Naive B cell (primary cell): Measurements from ENCODE around the gene PDE8B. TPM values are rescaled to one million over a fixed set of nuclear protein-coding genes. Genes with fewer than 3 reads are reported as not detected.
A peak's percentile ranks its signal among the peaks of the same experiment; 100 is the strongest.

Experiments
- ATAC-seq, 2 donors: fragments of 150-1000 bp; cut with Tn5 transposase; 2 replicates each; pipeline ENCODE4 v1.10.0; 2021; ENCODE audit warnings: low read depth in 2 of 2, mild to moderate bottlenecking in 2 of 2, moderate library complexity in 2 of 2
- DNase-seq: peaks from one replicate; pipeline ENCODE4 v3.0.0; 2022
- H3K27ac Mint-ChIP-seq, 6 donors: one replicate each; pipeline ENCODE4 v1.8.0; 2020 to 2022; ENCODE audit warnings: mild to moderate bottlenecking in 6 of 6, mixed read lengths in 6 of 6, moderate library complexity in 5 of 6, inconsistent platforms in 2 of 6
- H3K27me3 Mint-ChIP-seq, 3 donors: one replicate each; pipeline ENCODE4 v1.8.0; 2021 to 2022; ENCODE audit warnings: mixed read lengths in 3 of 3, mild to moderate bottlenecking in 1 of 3
- H3K36me3 Mint-ChIP-seq, 2 donors: one replicate each; pipeline ENCODE4 v1.8.0; 2020 to 2022; ENCODE audit warnings: mixed read lengths in 2 of 2, inconsistent platforms in 1 of 2, mild to moderate bottlenecking in 1 of 2
- H3K4me1 Mint-ChIP-seq, 3 donors: one replicate each; pipeline ENCODE4 v1.8.0; 2020 to 2022; ENCODE audit warnings: mixed read lengths in 3 of 3, inconsistent platforms in 1 of 3, mild to moderate bottlenecking in 1 of 3, moderate library complexity in 1 of 3
- H3K4me3 Mint-ChIP-seq, 8 donors: one replicate each; pipeline ENCODE4 v1.8.0; 2020 to 2022; ENCODE audit warnings: mild to moderate bottlenecking in 8 of 8, mixed read lengths in 8 of 8, moderate library complexity in 8 of 8, inconsistent platforms in 2 of 8
- H3K9me3 Mint-ChIP-seq, 7 donors: one replicate each; pipeline ENCODE4 v1.8.0; 2020 to 2022; ENCODE audit warnings: mixed read lengths in 7 of 7, mild to moderate bottlenecking in 5 of 7, inconsistent platforms in 2 of 7, moderate library complexity in 1 of 7
- polyA plus RNA-seq, 6 donors: library from polyadenylated mRNA; unstranded; fragments of 300-500 nt; fragmentation: Illumina TruSeq; gene quantifications; one replicate each; pipeline ENCODE4 v1.2.3, GENCODE V29; 2021; ENCODE audit warnings: low read depth in 6 of 6

Gene PDE8B
- polyA plus RNA-seq, 6 donors from 2014 or later: 0.05 to 1.2 (median 0.13) TPM

- Mint-ChIP-seq H3K9me3 (peaks cover 0 to 3% (median 0%) of the 10 kb centered on the region in 7 donors), H3K4me3 (no peak overlapping the region), H3K27ac (no peak overlapping the region)
Measured at GRCh38 chr5:77177576-77177975, 32.9 kb upstream of the PDE8B start.

GRCh38 chr5:77180167-77181081, 30.1 kb upstream of the PDE8B start:
- Mint-ChIP-seq H3K36me3 (peaks cover 0 to 5% of the 10 kb centered on the region in 2 donors), H3K27me3 (peaks cover 18 to 36% (median 31%) of the 10 kb centered on the region in 3 donors), H3K9me3 (peaks cover 0 to 18% (median 3%) of the 10 kb centered on the region in 7 donors), H3K27ac (no peak overlapping the region), H3K4me1 (peaks cover 0 to 3% (median 3%) of the 10 kb centered on the region in 3 donors), H3K4me3 (peak overlapping the region in 1 of 8 donors; percentile 24)
- DNase-seq (no peak), ATAC-seq (no peak)

More at GRCh38 chr5:77177576-77177975, 32.9 kb upstream of the PDE8B start:
- DNase-seq (no peak), ATAC-seq (no peak)
- Mint-ChIP-seq H3K36me3 (no peaks in the 10 kb centered on the region), H3K4me1 (peaks cover 0 to 3% (median 3%) of the 10 kb centered on the region in 3 donors), H3K27me3 (peaks cover 9 to 25% (median 20%) of the 10 kb centered on the region in 3 donors)

GRCh38 chr5:77181173-77181572, 29.3 kb upstream of the PDE8B start:
- Mint-ChIP-seq H3K9me3 (peaks cover 0 to 22% (median 5%) of the 10 kb centered on the region in 7 donors), H3K4me3 (peak overlapping the region in 1 of 8 donors; percentile 37), H3K27me3 (peaks cover 18 to 36% (median 31%) of the 10 kb centered on the region in 3 donors), H3K27ac (no peak overlapping the region), H3K4me1 (peaks cover 0 to 3% (median 3%) of the 10 kb centered on the region in 3 donors), H3K36me3 (peaks cover 0 to 5% of the 10 kb centered on the region in 2 donors)
- DNase-seq: no peak
- ATAC-seq: no peak

GRCh38 chr5:77181596-77182304, 28.7 kb upstream of the PDE8B start:
- ATAC-seq (no peak), DNase-seq (no peak)
- Mint-ChIP-seq H3K27me3 (peaks cover 18 to 36% (median 31%) of the 10 kb centered on the region in 3 donors), H3K27ac (no peak overlapping the region), H3K4me3 (no peak overlapping the region), H3K4me1 (peaks cover 0 to 3% (median 3%) of the 10 kb centered on the region in 3 donors), H3K36me3 (peaks cover 0 to 5% of the 10 kb centered on the region in 2 donors), H3K9me3 (peaks cover 0 to 22% (median 5%) of the 10 kb centered on the region in 7 donors)

GRCh38 chr5:77182367-77182766, 28.1 kb upstream of the PDE8B start:
- DNase-seq: no peak
- no peak for ATAC-seq
- Mint-ChIP-seq H3K27ac (no peak overlapping the region), H3K36me3 (peaks cover 0 to 5% of the 10 kb centered on the region in 2 donors), H3K27me3 (peaks cover 18 to 36% (median 31%) of the 10 kb centered on the region in 3 donors), H3K4me1 (peaks cover 0 to 3% (median 3%) of the 10 kb centered on the region in 3 donors), H3K9me3 (peaks cover 0 to 22% (median 5%) of the 10 kb centered on the region in 7 donors), H3K4me3 (no peak overlapping the region)

GRCh38 chr5:77186652-77187370, 23.7 kb upstream of the PDE8B start:
- Mint-ChIP-seq H3K36me3 (peaks cover 0 to 5% of the 10 kb centered on the region in 2 donors), H3K4me1 (no peaks in the 10 kb centered on the region), H3K4me3 (no peak overlapping the region), H3K27me3 (peaks cover 14 to 35% (median 17%) of the 10 kb centered on the region in 3 donors), H3K27ac (peak overlapping the region in 1 of 6 donors; percentile 47), H3K9me3 (peaks cover 0 to 22% (median 3%) of the 10 kb centered on the region in 7 donors)
- no peak for ATAC-seq
- DNase-seq: no peak

- Mint-ChIP-seq H3K36me3 (no peaks in the 10 kb centered on the region), H3K9me3 (peaks cover 0 to 22% (median 3%) of the 10 kb centered on the region in 7 donors), H3K27ac (no peak overlapping the region), H3K4me3 (no peak overlapping the region), H3K4me1 (no peaks in the 10 kb centered on the region), H3K27me3 (peaks cover 0 to 19% (median 5%) of the 10 kb centered on the region in 3 donors)
- DNase-seq (no peak), ATAC-seq (no peak)
Measured at GRCh38 chr5:77189421-77189820, 21.1 kb upstream of the PDE8B start.

GRCh38 chr5:77192441-77193050, 17.9 kb upstream of the PDE8B start:
- peaks cover 3 to 22% (median 9%) of the 10 kb centered on the region in 3 donors for H3K27me3 Mint-ChIP-seq
- peaks cover 0 to 4% of the 10 kb centered on the region in 2 donors for H3K36me3 Mint-ChIP-seq
- DNase-seq: no peak
- ATAC-seq: no peak
- no peak overlapping the region for H3K27ac Mint-ChIP-seq
- H3K4me3 Mint-ChIP-seq: peak overlapping the region in 1 of 8 donors; percentile 16
- peaks cover 1 to 30% (median 9%) of the 10 kb centered on the region in 7 donors for H3K9me3 Mint-ChIP-seq
- H3K4me1 Mint-ChIP-seq: no peaks in the 10 kb centered on the region

GRCh38 chr5:77194762-77195161, 15.7 kb upstream of the PDE8B start:
- peaks cover 8 to 15% (median 10%) of the 10 kb centered on the region in 3 donors for H3K27me3 Mint-ChIP-seq
- H3K27ac Mint-ChIP-seq: peak overlapping the region in 1 of 6 donors; percentile 59
- ATAC-seq (no peak), DNase-seq (no peak)
- peaks cover 0 to 12% of the 10 kb centered on the region in 2 donors for H3K36me3 Mint-ChIP-seq
- peaks cover 4 to 45% (median 14%) of the 10 kb centered on the region in 7 donors for H3K9me3 Mint-ChIP-seq
- no peaks in the 10 kb centered on the region for H3K4me1 Mint-ChIP-seq
- no peak overlapping the region for H3K4me3 Mint-ChIP-seq

GRCh38 chr5:77197840-77198554, 12.5 kb upstream of the PDE8B start:
- DNase-seq: no peak
- Mint-ChIP-seq H3K27me3 (peaks cover 12 to 15% (median 14%) of the 10 kb centered on the region in 3 donors), H3K27ac (no peak overlapping the region), H3K4me1 (no peaks in the 10 kb centered on the region), H3K36me3 (peaks cover 0 to 12% of the 10 kb centered on the region in 2 donors), H3K9me3 (peaks cover 4 to 39% (median 14%) of the 10 kb centered on the region in 7 donors), H3K4me3 (no peak overlapping the region)
- no peak for ATAC-seq

- no peak overlapping the region for H3K4me3 Mint-ChIP-seq
- DNase-seq: no peak
- H3K27ac Mint-ChIP-seq: peak overlapping the region in 1 of 6 donors; percentile 19
Measured at GRCh38 chr5:77200663-77201062, 9.8 kb upstream of the PDE8B start.

GRCh38 chr5:77202145-77202544, 8.3 kb upstream of the PDE8B start:
- no peaks in the 10 kb centered on the region for H3K4me1 Mint-ChIP-seq
- peaks cover 10 to 23% (median 21%) of the 10 kb centered on the region in 3 donors for H3K27me3 Mint-ChIP-seq
- no peak for DNase-seq
- peaks cover 0 to 12% of the 10 kb centered on the region in 2 donors for H3K36me3 Mint-ChIP-seq
- H3K4me3 Mint-ChIP-seq: no peak overlapping the region
- no peak for ATAC-seq
- H3K9me3 Mint-ChIP-seq: peaks cover 4 to 19% (median 12%) of the 10 kb centered on the region in 7 donors
- H3K27ac Mint-ChIP-seq: no peak overlapping the region

More at GRCh38 chr5:77200663-77201062, 9.8 kb upstream of the PDE8B start:
- peaks cover 4 to 27% (median 14%) of the 10 kb centered on the region in 7 donors for H3K9me3 Mint-ChIP-seq
- H3K27me3 Mint-ChIP-seq: peaks cover 10 to 15% (median 15%) of the 10 kb centered on the region in 3 donors
- ATAC-seq: no peak
- peaks cover 0 to 12% of the 10 kb centered on the region in 2 donors for H3K36me3 Mint-ChIP-seq
- no peaks in the 10 kb centered on the region for H3K4me1 Mint-ChIP-seq
